Measurements from ENCODE around the gene MORN1.
"Not testable (repeated sequence)": the region's sequence is repeated elsewhere in the genome, so short reads cannot be mapped to it uniquely, and the experiment has no call there.

Gene MORN1

DNA sequence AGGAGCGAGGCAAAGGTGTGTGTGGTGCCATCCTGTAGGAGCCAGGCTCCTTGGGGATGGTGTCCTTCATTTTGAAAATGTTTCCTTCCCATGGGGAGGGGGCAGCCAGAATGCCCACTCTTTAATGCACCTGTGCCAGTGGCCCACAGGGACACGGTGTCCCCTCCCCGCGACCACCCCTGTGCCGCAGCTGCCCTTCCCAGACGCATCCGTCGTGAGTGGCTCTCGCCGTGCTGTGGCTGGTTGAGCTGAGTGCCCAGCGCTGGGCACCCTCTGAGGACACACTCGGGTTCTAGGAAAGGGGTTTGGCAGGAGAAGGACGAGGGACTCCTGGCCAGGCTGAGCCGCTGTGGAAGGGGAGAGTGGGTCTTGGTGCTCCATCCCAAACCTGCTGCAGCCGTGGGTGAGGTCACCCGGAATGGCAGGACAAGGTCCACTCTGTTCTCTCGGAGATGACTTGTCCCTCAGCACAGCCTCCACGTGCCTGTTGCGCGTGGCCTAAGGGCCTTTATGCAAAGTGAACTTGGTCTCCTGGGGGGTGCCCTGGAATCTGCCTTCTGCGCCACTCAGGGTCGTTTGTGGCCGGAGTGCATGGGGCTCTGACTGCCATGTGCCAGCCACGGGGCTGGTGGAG is 88.9 kb downstream of the MORN1 start:
- no peak for DNase-seq

DNA sequence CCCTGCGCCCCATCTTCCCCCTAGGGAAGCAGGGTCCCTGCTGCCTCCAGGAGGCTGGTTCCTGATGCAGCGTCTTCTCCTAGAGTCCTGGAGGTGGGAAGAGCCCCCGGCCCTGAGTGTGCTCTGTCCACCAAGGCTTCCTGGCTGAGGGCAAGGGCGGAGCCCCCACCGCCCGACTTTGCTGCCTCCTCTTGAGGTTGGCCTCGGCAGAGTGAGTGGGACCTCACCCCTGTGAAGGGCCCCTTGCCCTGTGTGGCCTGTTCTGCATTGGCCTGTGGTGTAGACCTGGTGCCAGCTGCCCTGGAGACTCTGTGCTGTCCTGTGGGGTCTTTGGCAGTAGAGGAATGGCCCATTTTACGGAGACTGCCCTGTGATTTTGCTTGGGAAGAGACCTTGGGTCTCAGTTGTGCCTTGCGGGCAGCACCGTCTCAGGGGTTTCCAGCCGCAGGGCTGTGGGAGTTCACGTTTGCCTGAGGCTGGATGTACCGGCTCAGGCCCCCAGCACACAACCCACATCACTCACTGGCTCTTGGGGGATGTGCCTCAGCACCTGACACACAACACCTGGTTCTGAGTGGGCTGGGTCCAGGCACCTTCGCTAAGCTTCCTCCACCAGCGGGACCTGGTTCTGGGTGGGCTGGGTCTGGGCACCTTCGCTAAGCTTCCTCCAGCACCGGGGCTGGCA is 89.6 kb downstream of the MORN1 start:
- DNase-seq = no peak

GRCh38 chr1:2300851-2301606 is 90.3 kb downstream of the MORN1 start:
- no peak for DNase-seq

DNA sequence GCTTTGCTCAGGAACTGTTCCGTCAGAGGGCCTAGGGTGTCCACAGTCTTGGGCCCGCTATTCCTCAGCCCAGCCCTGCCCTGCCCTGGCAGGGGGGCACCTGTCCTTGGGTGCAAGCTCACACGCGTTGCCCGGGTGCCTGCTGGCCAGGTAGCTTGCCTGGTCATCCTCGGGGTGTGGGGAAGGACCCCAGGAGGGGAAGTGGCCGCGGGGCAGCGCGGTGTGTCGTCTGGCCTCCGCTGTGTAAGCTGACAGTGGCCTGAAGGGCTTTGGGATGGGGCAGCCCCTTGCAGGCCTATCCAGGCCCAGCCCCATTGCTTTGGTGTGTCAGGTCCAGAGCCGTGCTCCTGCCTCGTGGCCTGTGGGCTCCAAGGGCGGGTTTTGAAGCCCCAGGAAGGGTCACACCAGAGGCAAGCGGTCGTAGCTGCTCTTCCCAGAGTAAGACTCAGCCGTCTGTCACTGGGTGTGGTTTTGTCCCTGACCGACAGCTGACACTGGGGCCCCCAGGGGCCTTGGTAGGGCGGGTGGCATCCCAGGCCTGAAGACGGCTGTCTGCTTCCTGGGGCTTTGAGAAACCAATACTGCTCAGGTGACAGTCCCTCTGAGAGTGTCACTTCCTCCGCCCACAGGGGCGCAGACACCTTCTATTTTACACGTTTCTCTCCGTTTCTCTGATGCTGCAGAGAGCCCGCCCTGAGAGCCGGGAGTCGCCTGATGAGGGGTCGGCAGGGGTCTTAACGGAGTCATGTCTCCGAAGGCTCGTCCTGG is 91.2 kb downstream of the MORN1 start:
- no peak for DNase-seq

GRCh38 chr1:2299131-2299627 is 92.2 kb downstream of the MORN1 start:
- DNase-seq = no peak

- no peak for DNase-seq
These were observed 92.7 kb downstream of the MORN1 start for GRCh38 chr1:2298685-2299084.

GRCh38 chr1:2297246-2298011 is 93.9 kb downstream of the MORN1 start:
- DNase-seq = no peak

GRCh38 chr1:2296614-2297013 is 94.7 kb downstream of the MORN1 start:
- no peak for DNase-seq

GRCh38 chr1:2296211-2296610 is 95.1 kb downstream of the MORN1 start:
- not testable (repeated sequence) for DNase-seq

GRCh38 chr1:2295526-2295925 is 95.8 kb downstream of the MORN1 start:
- no peak for DNase-seq

GRCh38 chr1:2294725-2295078 is 96.7 kb downstream of the MORN1 start:
- no peak for DNase-seq

DNA sequence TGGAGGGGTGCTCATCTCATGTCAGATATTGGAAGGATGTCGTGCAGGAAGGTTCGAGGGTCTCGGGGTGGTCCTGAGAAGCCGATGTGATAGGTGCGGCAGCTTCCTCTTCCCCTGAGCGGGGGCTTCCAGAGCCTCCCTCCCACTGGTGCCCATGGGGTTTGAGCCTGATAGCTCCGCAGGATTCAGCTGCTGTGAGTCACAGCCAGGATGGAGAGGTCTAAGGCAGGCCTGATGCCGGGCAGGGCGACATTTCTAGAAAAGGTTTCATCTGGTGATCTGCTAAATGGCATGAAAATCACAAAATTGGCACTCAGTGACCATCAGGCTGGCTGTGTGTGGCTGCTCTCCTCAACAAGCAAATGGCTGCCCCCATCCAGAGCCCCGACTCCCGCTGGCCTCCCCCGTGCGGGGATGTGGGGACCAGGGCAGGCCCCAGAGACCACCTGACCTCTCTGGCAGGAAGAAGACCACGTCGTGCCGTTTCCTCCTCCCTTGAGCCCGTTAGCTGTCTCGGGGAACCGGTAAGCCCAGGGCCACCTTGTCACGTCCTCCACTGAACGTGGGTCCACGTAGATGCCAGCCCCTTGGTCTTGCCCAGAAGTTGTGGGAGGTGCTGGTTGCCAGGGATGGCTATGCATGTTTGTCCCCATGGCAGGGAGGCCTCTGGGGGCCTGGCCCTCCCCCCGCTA is 97.2 kb downstream of the MORN1 start:
- no peak for DNase-seq

DNA sequence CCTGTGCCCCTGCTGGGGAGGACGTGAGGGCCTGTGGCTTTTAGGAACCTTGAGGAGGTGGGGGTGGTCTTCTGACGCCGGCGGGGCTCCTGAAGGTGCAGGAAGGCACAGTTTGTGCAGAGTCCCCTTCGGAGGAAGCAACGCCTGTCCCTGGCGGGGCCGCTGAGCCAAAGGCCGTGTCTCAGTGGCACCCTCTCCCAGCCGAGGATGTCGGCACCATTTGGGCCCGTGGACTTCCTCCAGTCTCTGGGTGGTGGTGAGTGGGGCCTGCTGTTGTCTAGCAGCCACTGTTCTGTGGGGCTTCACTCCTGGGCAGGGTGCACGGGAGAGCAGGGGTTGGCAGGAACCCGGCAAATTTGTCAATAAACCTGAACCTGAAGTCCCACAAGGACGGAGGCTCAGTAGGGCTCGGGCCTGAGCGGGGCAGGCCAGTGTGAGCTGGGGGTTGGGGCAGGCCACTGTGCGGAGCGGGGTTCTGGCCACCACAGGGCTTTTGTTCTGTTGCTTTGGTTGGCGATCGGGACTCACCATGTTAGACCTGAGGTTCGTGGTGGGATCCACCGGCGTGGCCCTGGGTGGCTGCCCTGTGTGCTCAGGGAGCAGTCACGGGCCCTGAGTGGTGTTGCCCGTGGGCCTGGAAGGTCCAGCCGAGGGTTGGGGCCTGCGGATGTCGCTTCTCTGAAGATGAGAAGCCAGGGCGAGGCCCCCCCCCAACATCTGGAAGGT is 98.5 kb downstream of the MORN1 start:
- no peak for DNase-seq

- DNase-seq = no peak
These were observed 99.8 kb downstream of the MORN1 start for GRCh38 chr1:2291577-2291976.

- DNase-seq = no peak
These were observed 100.5 kb downstream of the MORN1 start for GRCh38 chr1:2290595-2291510.

DNA sequence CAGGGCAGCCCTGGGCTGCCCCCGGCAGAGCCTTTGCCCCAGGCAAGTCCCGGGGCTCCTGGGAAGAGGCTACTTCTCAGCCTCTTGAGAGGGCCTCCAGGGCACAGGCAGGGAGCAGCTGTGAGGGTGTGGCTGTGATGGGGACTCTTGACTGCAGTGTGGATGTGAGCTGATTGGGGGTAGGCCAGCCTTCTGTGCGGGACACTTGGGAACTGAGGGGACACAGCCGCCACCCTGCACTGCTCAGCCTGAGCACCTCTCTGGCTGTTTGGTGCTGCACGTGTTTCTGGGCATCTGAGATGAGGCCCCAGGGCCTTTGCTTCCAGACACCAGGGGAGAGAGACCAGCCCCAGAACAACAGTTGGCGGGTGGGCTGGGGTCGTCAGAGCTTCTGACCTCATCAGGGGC is 101.2 kb downstream of the MORN1 start:
- DNase-seq = no peak

DNA sequence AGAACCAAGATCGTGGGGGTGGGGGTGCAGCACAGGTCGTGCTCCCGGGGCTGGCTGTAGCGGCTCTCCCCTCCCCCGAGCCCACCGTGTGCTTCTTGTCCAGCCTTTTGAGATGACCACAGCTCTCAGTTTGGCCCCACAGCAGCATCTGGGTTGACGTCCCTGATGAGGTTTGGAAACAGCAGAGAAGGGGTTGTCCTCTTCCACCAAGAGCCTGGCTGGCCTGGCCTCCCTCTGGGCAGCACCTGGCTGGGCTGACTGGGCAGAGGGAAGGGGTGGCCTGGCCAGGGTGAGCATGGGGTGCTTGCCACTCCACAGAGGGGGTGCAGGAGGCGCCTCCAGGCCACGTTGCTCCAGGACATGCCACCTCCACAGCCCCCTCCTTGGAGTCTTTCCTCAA is 101.7 kb downstream of the MORN1 start:
- DNase-seq = no peak

DNA sequence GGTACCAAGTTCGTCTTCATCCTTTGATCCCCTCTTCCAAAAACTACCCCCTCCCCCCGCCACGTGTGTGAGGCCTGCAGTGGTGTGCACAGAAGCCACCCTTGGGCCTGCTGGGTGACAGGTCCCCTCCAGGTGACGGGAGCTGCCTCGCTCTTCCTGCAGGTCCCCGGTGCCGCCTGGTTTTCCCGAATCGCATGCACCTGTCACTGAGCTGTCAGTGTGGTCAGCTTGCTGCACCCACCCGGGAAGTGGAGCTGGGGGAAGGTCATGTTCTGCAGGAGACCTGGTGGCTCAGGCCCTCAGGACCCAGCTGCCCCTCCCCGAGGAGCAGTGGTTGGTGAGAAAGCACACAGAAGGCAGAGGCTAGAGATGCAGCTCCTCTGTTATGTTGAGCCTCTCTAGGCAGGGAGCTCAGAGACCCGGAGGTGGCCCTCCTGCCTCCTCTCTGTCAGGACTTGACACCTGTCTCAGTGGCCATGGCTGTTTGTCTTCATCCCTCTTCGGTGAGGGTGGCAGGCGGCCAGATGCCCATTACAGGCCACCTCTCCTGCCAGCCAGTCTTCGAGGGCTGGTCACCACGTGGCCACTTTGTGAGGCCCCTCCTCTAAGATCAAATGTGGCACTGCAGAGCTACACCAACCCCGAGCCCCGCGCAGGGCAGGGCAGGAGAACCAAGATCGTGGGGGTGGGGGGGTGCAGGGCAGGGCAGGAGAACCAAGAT is 102.4 kb downstream of the MORN1 start:
- DNase-seq = no peak

GRCh38 chr1:2288311-2288710 is 103.0 kb downstream of the MORN1 start:
- no peak for DNase-seq
